GM06990 (cell line): ENCODE results near the gene STXBP6.

Experiments
- DNase-seq: peaks from one replicate; pipeline ENCODE4 v3.0.0-alpha.2; 2011; ENCODE audit not compliant: insufficient read length; ENCODE audit errors: extremely low read depth
- H3K27me3 ChIP-seq: replicated peaks from 2 replicates; pipeline ENCODE4 v1.6.0; 2011; ENCODE audit warnings: low read length; ENCODE audit not compliant: control insufficient read depth, insufficient read depth
- H3K36me3 ChIP-seq: 2 replicates; pipeline ENCODE4 v1.5.1; 2011; ENCODE audit warnings: low read length; ENCODE audit not compliant: control insufficient read depth, insufficient read depth
- H3K4me3 ChIP-seq: replicated peaks from 2 replicates; pipeline ENCODE4 v1.5.1; 2011; ENCODE audit warnings: low read depth, mild to moderate bottlenecking, control low read depth, low read length
- CTCF ChIP-seq: IDR thresholded peaks from 2 replicates; pipeline ENCODE4 v1.5.1; 2011; ENCODE audit warnings: low read length, control low read depth, mild to moderate bottlenecking, inconsistent platforms; ENCODE audit not compliant: insufficient read depth, poor library complexity, severe bottlenecking

STXBP6 gene

GRCh38 chr14:25056688-25057078, 6.7 kb upstream of the STXBP6 start:
- TF ChIP-seq CTCF = no peak
- no peak for DNase-seq
- Histone ChIP-seq H3K4me3 (no peak overlapping the region), H3K27me3 (no peaks in the 10 kb centered on the region), H3K36me3 (no peaks in the 10 kb centered on the region)

GRCh38 chr14:25055992-25056687, 6.2 kb upstream of the STXBP6 start:
- DNase-seq = no peak
- TF ChIP-seq CTCF = no peak
- H3K36me3 ChIP-seq = no peaks in the 10 kb centered on the region
- no peaks in the 10 kb centered on the region for H3K27me3 ChIP-seq
- no peak overlapping the region for H3K4me3 ChIP-seq

GRCh38 chr14:25055005-25055404, 5.1 kb upstream of the STXBP6 start:
- no peak overlapping the region for H3K4me3 ChIP-seq
- H3K36me3 ChIP-seq = no peaks in the 10 kb centered on the region
- no peaks in the 10 kb centered on the region for H3K27me3 ChIP-seq
- DNase-seq = no peak
- TF ChIP-seq CTCF = no peak

GRCh38 chr14:25053585-25053984, 3.6 kb upstream of the STXBP6 start:
- no peak overlapping the region for H3K4me3 ChIP-seq
- H3K36me3 ChIP-seq = no peaks in the 10 kb centered on the region
- no peak for DNase-seq
- TF ChIP-seq CTCF = no peak
- H3K27me3 ChIP-seq = 0 out of 2 replicates have a peak, but pooled peaks cover 1% of the 10 kb centered on the region

GRCh38 chr14:25052921-25053320, 3.0 kb upstream of the STXBP6 start:
- H3K27me3 ChIP-seq = 0 out of 2 replicates have a peak, but pooled peaks cover 1% of the 10 kb centered on the region
- no peak for TF ChIP-seq CTCF
- DNase-seq = no peak

GRCh38 chr14:25052385-25052784, 2.4 kb upstream of the STXBP6 start:
- Histone ChIP-seq H3K27me3 (0 out of 2 replicates have a peak, but pooled peaks cover 1% of the 10 kb centered on the region), H3K4me3 (no peak overlapping the region), H3K36me3 (no peaks in the 10 kb centered on the region)
- DNase-seq = no peak
- TF ChIP-seq CTCF = no peak

More at GRCh38 chr14:25052921-25053320, 3.0 kb upstream of the STXBP6 start:
- H3K36me3 ChIP-seq = no peaks in the 10 kb centered on the region
- H3K4me3 ChIP-seq = no peak overlapping the region
